DND-41 (cell line): ENCODE results near the gene AMPD2.
"Not testable (repeated sequence)": the region's sequence is repeated elsewhere in the genome, so short reads cannot be mapped to it uniquely, and the experiment has no call there.

Experiments
- ATAC-seq: fragments of 200-7000 bp; cut with Tn5 transposase; 3 replicates; pipeline ENCODE4 v1.9.1; 2021; ENCODE audit warnings: low read depth; ENCODE audit not compliant: insufficient read depth
- DNase-seq: peaks from one replicate; pipeline ENCODE4 v3.0.0-alpha.2; 2020
- H2AFZ ChIP-seq: 2 replicates; pipeline ENCODE4 v1.6.0; 2012; ENCODE audit warnings: low read depth, low read length
- H3K27ac ChIP-seq: 2 replicates; pipeline ENCODE4 v1.5.1; 2012; ENCODE audit warnings: low read length, inconsistent platforms
- H3K27me3 ChIP-seq: fragments of 200-600 bp; sonication (generic); 2 replicates; pipeline ENCODE4 v1.6.0; 2012; ENCODE audit warnings: low read length, mild to moderate bottlenecking, inconsistent platforms; ENCODE audit not compliant: insufficient read depth, poor library complexity
- H3K36me3 ChIP-seq: 2 replicates; pipeline ENCODE4 v1.5.1; 2012; ENCODE audit warnings: low read length, inconsistent platforms; ENCODE audit not compliant: insufficient read depth
- H3K4me1 ChIP-seq: 2 replicates; pipeline ENCODE4 v1.5.1; 2012; ENCODE audit warnings: mild to moderate bottlenecking, low read length; ENCODE audit not compliant: insufficient read depth
- H3K4me2 ChIP-seq: 2 replicates; pipeline ENCODE4 v1.6.0; 2012; ENCODE audit warnings: mild to moderate bottlenecking, moderate library complexity, low read length, inconsistent platforms; ENCODE audit not compliant: insufficient read depth
- H3K4me3 ChIP-seq, 2 experiments: fragments of 200-600 bp in 1 of 2; shearing (Covaris generic) in 1 of 2; 2 replicates each; pipeline ENCODE4 v1.5.1; 2012 to 2016; ENCODE audit warnings: inconsistent platforms in 2 of 2, low read length in 2 of 2, mild to moderate bottlenecking in 2 of 2, low read depth in 1 of 2, moderate library complexity in 1 of 2
- H3K79me2 ChIP-seq: 2 replicates; pipeline ENCODE4 v1.6.0; 2012; ENCODE audit warnings: low read length, inconsistent platforms; ENCODE audit not compliant: insufficient read depth
- H3K9ac ChIP-seq: 2 replicates; pipeline ENCODE4 v1.6.0; 2012; ENCODE audit warnings: low read depth, mild to moderate bottlenecking, inconsistent platforms, low read length, moderate library complexity
- H3K9me3 ChIP-seq: 2 replicates; pipeline ENCODE4 v1.5.1; 2012; ENCODE audit warnings: low read length, moderate library complexity, mild to moderate bottlenecking, inconsistent platforms; ENCODE audit not compliant: insufficient read depth, severe bottlenecking
- H4K20me1 ChIP-seq: 2 replicates; pipeline ENCODE4 v1.6.0; 2012; ENCODE audit warnings: low read length; ENCODE audit not compliant: insufficient read depth
- CTCF ChIP-seq: IDR thresholded peaks from 2 replicates; pipeline ENCODE4 v1.5.1; 2012; ENCODE audit warnings: borderline replicate concordance, low read length, moderate library complexity, mild to moderate bottlenecking; ENCODE audit not compliant: poor library complexity, severe bottlenecking; ENCODE audit errors: extremely low read depth
- EZH2 ChIP-seq: IDR thresholded peaks from 3 replicates; pipeline ENCODE4 v1.6.1; 2012; ENCODE audit warnings: borderline replicate concordance, low read depth, mild to moderate bottlenecking, moderate library complexity, low read length, inconsistent platforms; ENCODE audit not compliant: severe bottlenecking

Gene AMPD2

DNA sequence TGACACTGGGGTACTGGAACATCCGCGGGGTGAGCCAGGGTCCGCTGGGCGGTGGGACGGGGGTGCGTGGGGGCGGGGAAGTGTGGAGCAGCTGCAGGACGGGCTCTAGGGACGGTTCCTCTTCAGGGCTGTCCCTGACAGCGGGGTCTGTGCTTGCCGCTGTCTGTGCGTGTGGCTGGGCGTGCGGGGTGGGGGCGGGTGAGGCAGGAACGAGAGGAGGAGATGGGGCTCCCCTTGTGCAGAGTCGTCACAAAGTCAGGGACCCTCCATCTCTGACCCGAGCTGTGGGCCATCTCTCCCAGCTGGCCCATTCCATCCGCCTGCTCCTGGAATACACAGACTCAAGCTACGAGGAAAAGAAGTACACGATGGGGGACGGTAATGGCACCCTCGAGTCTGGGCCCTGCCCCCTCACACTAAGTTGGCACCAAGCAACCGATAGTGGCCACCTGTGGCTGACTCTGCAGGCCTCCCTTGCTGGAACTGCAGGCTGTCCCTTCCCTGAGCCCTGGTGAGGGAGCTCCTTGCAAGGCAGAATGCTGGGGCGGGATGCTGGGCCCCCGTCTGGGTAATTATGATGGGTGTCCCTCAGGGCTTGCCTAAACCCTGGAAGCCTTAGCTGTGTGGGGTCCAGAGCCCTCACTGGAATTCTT is 48.6 kb downstream of the AMPD2 start:
- Histone ChIP-seq H2AFZ (peak overlapping the region; percentile 38), H3K36me3 (no peaks in the 10 kb centered on the region), H3K27me3 (no peaks in the 10 kb centered on the region), H3K9me3 (no peaks in the 10 kb centered on the region), H3K4me3 (peak overlapping the region in 1 of 2 experiments; percentile 54; a peak in 2 of 4 replicates), H3K9ac (peak overlapping the region; percentile 46), H3K4me1 (peaks cover 13% of the 10 kb centered on the region), H3K4me2 (peak overlapping the region; percentile 65), H3K79me2 (no peaks in the 10 kb centered on the region), H4K20me1 (no peaks in the 10 kb centered on the region), H3K27ac (no peak overlapping the region)
- DNase-seq (no peak), ATAC-seq (peak; percentile 64)
- no peak for TF ChIP-seq EZH2
- TF ChIP-seq CTCF, result no peak

- no peak for TF ChIP-seq EZH2
- no peak for TF ChIP-seq CTCF
- DNase-seq, result no peak
These were observed 49.8 kb downstream of the AMPD2 start for GRCh38 chr1:109669246-109669948.

GRCh38 chr1:109669949-109670302 is 50.3 kb downstream of the AMPD2 start:
- not testable (repeated sequence) for H3K27ac ChIP-seq, H3K27me3 ChIP-seq, ATAC-seq, H3K79me2 ChIP-seq, H3K4me3 ChIP-seq, H4K20me1 ChIP-seq, H3K36me3 ChIP-seq, H3K9ac ChIP-seq, DNase-seq, H3K9me3 ChIP-seq, H3K4me2 ChIP-seq, H2AFZ ChIP-seq
- peaks cover 13% of the 10 kb centered on the region for H3K4me1 ChIP-seq

More at GRCh38 chr1:109669246-109669948, 49.8 kb downstream of the AMPD2 start:
- no peak overlapping the region for H2AFZ ChIP-seq
- H3K9me3 ChIP-seq, result no peaks in the 10 kb centered on the region
- no peak for ATAC-seq
- H3K27ac ChIP-seq, result no peak overlapping the region
- H3K9ac ChIP-seq, result no peak overlapping the region
- H3K27me3 ChIP-seq, result no peaks in the 10 kb centered on the region
- peaks cover 13% of the 10 kb centered on the region for H3K4me1 ChIP-seq
- H3K36me3 ChIP-seq, result no peaks in the 10 kb centered on the region
- H4K20me1 ChIP-seq, result no peaks in the 10 kb centered on the region
- no peak overlapping the region for H3K4me3 ChIP-seq
- H3K4me2 ChIP-seq, result no peak overlapping the region
- no peaks in the 10 kb centered on the region for H3K79me2 ChIP-seq

- no peak overlapping the region for H3K4me3 ChIP-seq
- no peak overlapping the region for H3K9ac ChIP-seq
- no peaks in the 10 kb centered on the region for H3K36me3 ChIP-seq
- no peaks in the 10 kb centered on the region for H3K27me3 ChIP-seq
- ATAC-seq (no peak), DNase-seq (no peak)
- peaks cover 13% of the 10 kb centered on the region for H3K4me1 ChIP-seq
- H3K4me2 ChIP-seq, result no peak overlapping the region
- no peaks in the 10 kb centered on the region for H3K9me3 ChIP-seq
- H4K20me1 ChIP-seq, result no peaks in the 10 kb centered on the region
- H2AFZ ChIP-seq, result no peak overlapping the region
- TF ChIP-seq EZH2 (no peak), CTCF (no peak)
- no peaks in the 10 kb centered on the region for H3K79me2 ChIP-seq
- no peak overlapping the region for H3K27ac ChIP-seq
These were observed 51.4 kb downstream of the AMPD2 start for GRCh38 chr1:109671067-109671466.

DNA sequence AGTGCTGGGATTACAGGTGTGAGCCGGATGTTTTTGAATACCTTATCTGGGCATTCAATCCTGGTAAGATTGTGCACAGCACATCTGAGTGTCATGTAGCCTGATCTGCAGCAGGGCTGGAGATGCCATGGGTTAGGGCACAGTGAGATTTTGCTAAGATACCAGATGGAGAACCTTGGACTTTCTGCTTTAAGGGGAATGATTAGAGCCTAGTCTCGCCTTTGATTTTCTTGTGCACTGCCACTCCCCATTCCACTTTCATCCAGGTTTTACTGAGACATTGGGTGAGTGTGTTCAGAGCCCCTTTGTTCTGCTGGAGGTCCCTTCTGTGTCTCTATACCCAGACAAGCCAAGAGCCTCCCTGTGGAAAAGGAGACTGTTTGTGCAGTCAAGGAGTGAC is 54.2 kb downstream of the AMPD2 start:
- H4K20me1 ChIP-seq, H3K27ac ChIP-seq, H3K4me3 ChIP-seq, H3K9ac ChIP-seq, H3K27me3 ChIP-seq, H3K4me1 ChIP-seq, ATAC-seq, H2AFZ ChIP-seq, H3K79me2 ChIP-seq, H3K4me2 ChIP-seq, H3K36me3 ChIP-seq, H3K9me3 ChIP-seq, DNase-seq: not testable (repeated sequence)
